HEK293 (cell line): ENCODE data around the gene VASN.

Experiments
- CTCF ChIA-PET: fragments of 350-600 bp; formaldehyde crosslinking; extraction: SDS; loops from one replicate; lab custom pipeline; 2021; ENCODE audit warnings: antibody characterized with exemption; lab: Yijun Ruan, JAX
- POLR2A ChIA-PET: fragments of 300-600 bp; formaldehyde crosslinking; extraction: SDS; loops from one replicate; lab custom pipeline; 2020; ENCODE audit warnings: antibody characterized with exemption, inconsistent platforms; lab: Yijun Ruan, JAX
- H3K27ac ChIP-seq: fragments of 200-500 bp; sonication (Bioruptor generic); 2 replicates; pipeline ENCODE4 v1.5.1; 2014; ENCODE audit warnings: low read depth, low read length, control low read depth, inconsistent platforms; ENCODE audit errors: extremely low read depth
- H3K36me3 ChIP-seq, 2 experiments: fragments of 200-500 bp in 1 of 2; sonication (Bioruptor generic) in 1 of 2; 1 replicate in 1 of 2; 2 replicates in 1 of 2; pipeline ENCODE4 v1.5.1; 2014 to 2017; ENCODE audit warnings: inconsistent platforms in 2 of 2, low read length in 2 of 2; ENCODE audit not compliant: control insufficient read depth in 2 of 2, insufficient read depth in 1 of 2
- H3K4me1 ChIP-seq: fragments of 200-500 bp; sonication (Bioruptor generic); 2 replicates; pipeline ENCODE4 v1.5.1; 2014; ENCODE audit warnings: mild to moderate bottlenecking, low read length, inconsistent platforms; ENCODE audit not compliant: control insufficient read depth, insufficient read depth
- H3K4me3 ChIP-seq: 2 replicates; pipeline ENCODE4 v1.5.1; 2011; ENCODE audit warnings: low read depth, mild to moderate bottlenecking, control low read depth, low read length, moderate library complexity
- H3K9me3 ChIP-seq: fragments of 200-500 bp; sonication (Bioruptor generic); 2 replicates; pipeline ENCODE4 v1.5.1; 2014; ENCODE audit warnings: low read depth, low read length, inconsistent platforms; ENCODE audit not compliant: control insufficient read depth, insufficient read depth
- GLIS1 ChIP-seq: fragments of 450-650 bp; formaldehyde crosslinking; IDR thresholded peaks from 2 replicates; pipeline ENCODE4 v1.5.1; 2016; ENCODE audit warnings: missing biosample characterization, missing genetic modification characterization
- GLIS2 ChIP-seq: fragments of 450-650 bp; formaldehyde crosslinking; IDR thresholded peaks from 2 replicates; pipeline ENCODE4 v1.5.1; 2016; ENCODE audit warnings: missing biosample characterization, missing genetic modification characterization
- KLF16 ChIP-seq: fragments of 450-650 bp; formaldehyde crosslinking; IDR thresholded peaks from 2 replicates; pipeline ENCODE4 v1.5.1; 2017; ENCODE audit warnings: missing biosample characterization, missing genetic modification characterization
- RBAK ChIP-seq: fragments of 450-650 bp; formaldehyde crosslinking; IDR thresholded peaks from 2 replicates; pipeline ENCODE4 v1.5.1; 2016; ENCODE audit warnings: missing biosample characterization, missing genetic modification characterization
- SCRT2 ChIP-seq: fragments of 450-650 bp; formaldehyde crosslinking; IDR thresholded peaks from 2 replicates; pipeline ENCODE4 v1.5.1; 2016; ENCODE audit warnings: missing biosample characterization, missing genetic modification characterization
- SETDB1 ChIP-seq: IDR thresholded peaks from one replicate; pipeline ENCODE4 v1.6.1; 2017; ENCODE audit warnings: mild to moderate bottlenecking, low read length, moderate library complexity, mixed read lengths; ENCODE audit not compliant: insufficient read length
- ZBTB17 ChIP-seq: fragments of 450-650 bp; formaldehyde crosslinking; IDR thresholded peaks from 2 replicates; pipeline ENCODE4 v1.5.1; 2016; ENCODE audit warnings: missing biosample characterization, missing genetic modification characterization
- ZFHX2 ChIP-seq: fragments of 450-650 bp; formaldehyde crosslinking; conservative IDR thresholded peaks from 2 replicates; pipeline ENCODE4 v1.5.1; 2016; ENCODE audit warnings: missing biosample characterization, missing genetic modification characterization
- ZNF114 ChIP-seq: fragments of 450-650 bp; formaldehyde crosslinking; IDR thresholded peaks from 2 replicates; pipeline ENCODE4 v1.5.0; 2017; ENCODE audit warnings: missing biosample characterization, missing genetic modification characterization
- ZNF133 ChIP-seq: fragments of 450-650 bp; formaldehyde crosslinking; IDR thresholded peaks from 2 replicates; pipeline ENCODE4 v1.5.1; 2016; ENCODE audit warnings: missing biosample characterization, missing genetic modification characterization
- ZNF16 ChIP-seq: fragments of 450-650 bp; formaldehyde crosslinking; IDR thresholded peaks from 2 replicates; pipeline ENCODE4 v1.5.1; 2016; ENCODE audit warnings: low read depth, missing biosample characterization, missing genetic modification characterization
- ZNF174 ChIP-seq: fragments of 450-650 bp; formaldehyde crosslinking; IDR thresholded peaks from 2 replicates; pipeline ENCODE4 v1.5.0; 2017; ENCODE audit warnings: missing biosample characterization, mild to moderate bottlenecking, missing genetic modification characterization
- ZNF335 ChIP-seq: fragments of 450-650 bp; formaldehyde crosslinking; conservative IDR thresholded peaks from 2 replicates; pipeline ENCODE4 v1.5.1; 2016; ENCODE audit warnings: missing biosample characterization, missing genetic modification characterization
- ZNF416 ChIP-seq: fragments of 450-650 bp; formaldehyde crosslinking; IDR thresholded peaks from 2 replicates; pipeline ENCODE4 v1.5.1; 2016; ENCODE audit warnings: missing biosample characterization, missing genetic modification characterization
- ZNF501 ChIP-seq: fragments of 450-650 bp; formaldehyde crosslinking; IDR thresholded peaks from 2 replicates; pipeline ENCODE4 v1.5.1; 2016; ENCODE audit warnings: missing biosample characterization, missing genetic modification characterization
- ZNF549 ChIP-seq: fragments of 450-650 bp; IDR thresholded peaks from 2 replicates; pipeline ENCODE4 v1.5.1; 2018; ENCODE audit warnings: missing biosample characterization, missing genetic modification characterization, mild to moderate bottlenecking, inconsistent platforms, moderate library complexity
- ZNF561 ChIP-seq: fragments of 450-650 bp; IDR thresholded peaks from 2 replicates; pipeline ENCODE4 v1.5.1; 2018; ENCODE audit warnings: missing biosample characterization, missing genetic modification characterization, borderline replicate concordance
- ZNF621 ChIP-seq: fragments of 450-650 bp; formaldehyde crosslinking; IDR thresholded peaks from 2 replicates; pipeline ENCODE4 v1.5.1; 2017; ENCODE audit warnings: missing biosample characterization, missing genetic modification characterization
- ZNF624 ChIP-seq: fragments of 450-650 bp; formaldehyde crosslinking; IDR thresholded peaks from 2 replicates; pipeline ENCODE4 v1.5.1; 2017; ENCODE audit warnings: missing biosample characterization, missing genetic modification characterization
- ZNF670 ChIP-seq: fragments of 450-650 bp; formaldehyde crosslinking; IDR thresholded peaks from 2 replicates; pipeline ENCODE4 v1.5.1; 2016; ENCODE audit warnings: missing biosample characterization, missing genetic modification characterization, low read depth
- ZNF707 ChIP-seq: fragments of 450-650 bp; formaldehyde crosslinking; IDR thresholded peaks from 2 replicates; pipeline ENCODE4 v1.5.1; 2016; ENCODE audit warnings: missing biosample characterization, missing genetic modification characterization
- ZNF791 ChIP-seq: fragments of 450-650 bp; formaldehyde crosslinking; IDR thresholded peaks from 2 replicates; pipeline ENCODE4 v1.5.1; 2016; ENCODE audit warnings: missing biosample characterization, missing genetic modification characterization
- TF ChIP-seq, protein P1 (sequence below): fragments of 450-650 bp; formaldehyde crosslinking; IDR thresholded peaks from 2 replicates; pipeline ENCODE4 v1.5.1; 2016; ENCODE audit warnings: missing biosample characterization, missing genetic modification characterization
- TF ChIP-seq, protein P2 (sequence below): fragments of 450-650 bp; formaldehyde crosslinking; IDR thresholded peaks from 2 replicates; pipeline ENCODE4 v1.5.1; 2017; ENCODE audit warnings: missing biosample characterization, missing genetic modification characterization
- TF ChIP-seq, protein P3 (sequence below): fragments of 450-650 bp; formaldehyde crosslinking; IDR thresholded peaks from 2 replicates; pipeline ENCODE4 v1.5.1; 2016; ENCODE audit warnings: missing biosample characterization, missing genetic modification characterization
- TF ChIP-seq, protein P4 (sequence below): fragments of 450-650 bp; formaldehyde crosslinking; IDR thresholded peaks from 2 replicates; pipeline ENCODE4 v1.5.1; 2016; ENCODE audit warnings: missing biosample characterization, missing genetic modification characterization

Gene VASN

DNA sequence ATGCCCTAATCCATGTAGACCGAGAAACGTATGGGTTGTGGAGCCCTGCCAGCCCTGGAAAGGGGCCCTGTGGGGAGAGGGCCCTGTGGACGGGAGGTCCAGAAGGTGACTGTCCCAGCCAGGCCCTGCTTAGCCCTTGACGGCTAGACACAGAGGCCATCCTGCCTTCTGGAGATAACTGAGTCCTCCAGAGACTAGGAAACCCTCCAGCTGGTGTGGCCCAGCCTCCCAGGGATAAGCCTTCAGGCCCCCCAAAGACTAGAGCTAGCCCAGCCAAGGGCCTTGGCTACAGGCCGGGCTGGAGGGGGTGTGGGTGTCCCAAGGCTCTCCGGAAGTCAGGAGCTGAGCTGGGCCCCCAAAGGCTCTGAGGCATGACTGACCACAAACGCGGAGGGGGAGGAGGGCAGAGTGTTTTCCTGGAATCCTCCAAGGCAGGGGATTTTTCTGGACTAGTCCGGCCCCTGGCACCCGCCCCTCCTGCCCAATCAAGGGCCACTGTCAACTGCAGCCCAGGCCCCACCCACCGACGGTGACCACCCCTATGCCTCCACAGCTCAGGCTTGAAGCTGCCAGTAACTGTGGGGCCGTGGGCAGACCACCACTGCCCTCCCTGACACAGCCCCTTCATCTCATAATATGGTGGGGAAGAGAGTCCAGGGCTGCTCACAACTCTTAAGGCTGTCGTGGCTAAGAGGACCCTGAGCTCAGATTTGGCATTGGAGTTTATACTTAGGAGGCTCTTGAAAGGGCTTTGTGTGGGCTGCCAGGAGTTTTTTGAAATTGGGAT, 885 bp upstream of the VASN start:
- Histone ChIP-seq H3K27ac (no peak overlapping the region), H3K36me3 (no peaks in the 10 kb centered on the region; a peak in 1 of 3 replicates), H3K4me1 (peaks cover 21% of the 10 kb centered on the region), H3K9me3 (no peaks in the 10 kb centered on the region), H3K4me3 (no peak overlapping the region)
- CTCF ChIA-PET = interaction anchor here (0.7 to 3.3 kb wide), 6 partner anchors 11 to 63 kb away, joined by 3 to 32 read pairs (median 6); no protein-coding TSS in a partner anchor
- peak; percentile 52; the same call in 1 of the 2 replicates for TF ChIP-seq GLIS1
- TF ChIP-seq ZNF621 = no peak
- POLR2A ChIA-PET = no interaction called here

DNA sequence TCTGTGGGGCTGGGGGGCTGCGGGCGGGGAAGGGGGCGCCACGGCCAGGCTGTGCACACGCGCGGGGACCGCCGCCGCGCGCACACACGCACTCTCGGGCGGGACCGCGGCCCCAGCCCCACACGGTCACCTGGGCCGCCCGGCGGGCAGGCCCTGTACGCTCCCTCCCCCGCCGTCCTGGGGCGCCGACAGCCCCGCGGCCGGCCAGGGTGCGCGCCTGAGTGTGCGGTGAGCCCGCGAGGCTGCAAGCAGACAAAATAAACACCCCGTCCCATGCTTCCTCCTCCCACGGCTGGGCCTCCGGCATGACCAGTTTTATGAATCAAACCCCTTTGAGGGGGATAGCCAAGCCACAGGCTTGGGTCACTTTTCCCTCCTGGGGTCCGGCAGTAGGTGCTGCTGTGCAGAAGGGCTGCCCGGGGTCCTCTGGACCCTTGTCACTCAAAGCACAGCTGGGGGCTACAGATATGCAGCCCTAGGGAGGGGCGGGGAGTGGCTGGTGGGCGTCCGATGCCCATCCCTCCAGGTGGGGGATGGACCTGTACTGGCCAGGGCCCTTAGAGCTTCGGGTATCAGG, 441 bp downstream of the VASN start:
- no peak overlapping the region; the same call in 1 of the 2 replicates for H3K27ac ChIP-seq
- TF ChIP-seq GLIS2 (tag by site-specific recombination) (peak; percentile 9; the same call in 1 of the 2 replicates), SETDB1 (no peak), ZNF133 (tag by site-specific recombination) (no peak), ZNF114 (tag by site-specific recombination) (no peak), ZNF791 (no peak), ZNF707 (tag by site-specific recombination) (no peak), ZNF174 (no peak), ZNF670 (tag by site-specific recombination) (no peak), SCRT2 (tag by site-specific recombination) (no peak), ZNF501 (tag by site-specific recombination) (no peak), ZFHX2 (peak; percentile 79), ZNF561 (tag by site-specific recombination) (no peak), KLF16 (no peak), ZNF335 (tag by site-specific recombination) (peak; percentile 71), ZBTB17 (tag by site-specific recombination) (no peak), ZNF624 (tag by site-specific recombination) (no peak), ZNF16 (no peak), ZNF549 (tag by site-specific recombination) (no peak), RBAK (tag by site-specific recombination) (no peak), ZNF416 (no peak)
- TF ChIP-seq, protein P1, sequence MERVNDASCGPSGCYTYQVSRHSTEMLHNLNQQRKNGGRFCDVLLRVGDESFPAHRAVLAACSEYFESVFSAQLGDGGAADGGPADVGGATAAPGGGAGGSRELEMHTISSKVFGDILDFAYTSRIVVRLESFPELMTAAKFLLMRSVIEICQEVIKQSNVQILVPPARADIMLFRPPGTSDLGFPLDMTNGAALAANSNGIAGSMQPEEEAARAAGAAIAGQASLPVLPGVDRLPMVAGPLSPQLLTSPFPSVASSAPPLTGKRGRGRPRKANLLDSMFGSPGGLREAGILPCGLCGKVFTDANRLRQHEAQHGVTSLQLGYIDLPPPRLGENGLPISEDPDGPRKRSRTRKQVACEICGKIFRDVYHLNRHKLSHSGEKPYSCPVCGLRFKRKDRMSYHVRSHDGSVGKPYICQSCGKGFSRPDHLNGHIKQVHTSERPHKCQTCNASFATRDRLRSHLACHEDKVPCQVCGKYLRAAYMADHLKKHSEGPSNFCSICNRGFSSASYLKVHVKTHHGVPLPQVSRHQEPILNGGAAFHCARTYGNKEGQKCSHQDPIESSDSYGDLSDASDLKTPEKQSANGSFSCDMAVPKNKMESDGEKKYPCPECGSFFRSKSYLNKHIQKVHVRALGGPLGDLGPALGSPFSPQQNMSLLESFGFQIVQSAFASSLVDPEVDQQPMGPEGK = peak; percentile 10; the same call in 1 of the 2 replicates
- TF ChIP-seq, protein P2, sequence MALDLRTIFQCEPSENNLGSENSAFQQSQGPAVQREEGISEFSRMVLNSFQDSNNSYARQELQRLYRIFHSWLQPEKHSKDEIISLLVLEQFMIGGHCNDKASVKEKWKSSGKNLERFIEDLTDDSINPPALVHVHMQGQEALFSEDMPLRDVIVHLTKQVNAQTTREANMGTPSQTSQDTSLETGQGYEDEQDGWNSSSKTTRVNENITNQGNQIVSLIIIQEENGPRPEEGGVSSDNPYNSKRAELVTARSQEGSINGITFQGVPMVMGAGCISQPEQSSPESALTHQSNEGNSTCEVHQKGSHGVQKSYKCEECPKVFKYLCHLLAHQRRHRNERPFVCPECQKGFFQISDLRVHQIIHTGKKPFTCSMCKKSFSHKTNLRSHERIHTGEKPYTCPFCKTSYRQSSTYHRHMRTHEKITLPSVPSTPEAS (tag by site-specific recombination) = no peak
- TF ChIP-seq, protein P3, sequence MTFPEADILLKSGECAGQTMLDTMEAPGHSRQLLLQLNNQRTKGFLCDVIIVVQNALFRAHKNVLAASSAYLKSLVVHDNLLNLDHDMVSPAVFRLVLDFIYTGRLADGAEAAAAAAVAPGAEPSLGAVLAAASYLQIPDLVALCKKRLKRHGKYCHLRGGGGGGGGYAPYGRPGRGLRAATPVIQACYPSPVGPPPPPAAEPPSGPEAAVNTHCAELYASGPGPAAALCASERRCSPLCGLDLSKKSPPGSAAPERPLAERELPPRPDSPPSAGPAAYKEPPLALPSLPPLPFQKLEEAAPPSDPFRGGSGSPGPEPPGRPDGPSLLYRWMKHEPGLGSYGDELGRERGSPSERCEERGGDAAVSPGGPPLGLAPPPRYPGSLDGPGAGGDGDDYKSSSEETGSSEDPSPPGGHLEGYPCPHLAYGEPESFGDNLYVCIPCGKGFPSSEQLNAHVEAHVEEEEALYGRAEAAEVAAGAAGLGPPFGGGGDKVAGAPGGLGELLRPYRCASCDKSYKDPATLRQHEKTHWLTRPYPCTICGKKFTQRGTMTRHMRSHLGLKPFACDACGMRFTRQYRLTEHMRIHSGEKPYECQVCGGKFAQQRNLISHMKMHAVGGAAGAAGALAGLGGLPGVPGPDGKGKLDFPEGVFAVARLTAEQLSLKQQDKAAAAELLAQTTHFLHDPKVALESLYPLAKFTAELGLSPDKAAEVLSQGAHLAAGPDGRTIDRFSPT (tag by site-specific recombination) = no peak
- TF ChIP-seq, protein P4, sequence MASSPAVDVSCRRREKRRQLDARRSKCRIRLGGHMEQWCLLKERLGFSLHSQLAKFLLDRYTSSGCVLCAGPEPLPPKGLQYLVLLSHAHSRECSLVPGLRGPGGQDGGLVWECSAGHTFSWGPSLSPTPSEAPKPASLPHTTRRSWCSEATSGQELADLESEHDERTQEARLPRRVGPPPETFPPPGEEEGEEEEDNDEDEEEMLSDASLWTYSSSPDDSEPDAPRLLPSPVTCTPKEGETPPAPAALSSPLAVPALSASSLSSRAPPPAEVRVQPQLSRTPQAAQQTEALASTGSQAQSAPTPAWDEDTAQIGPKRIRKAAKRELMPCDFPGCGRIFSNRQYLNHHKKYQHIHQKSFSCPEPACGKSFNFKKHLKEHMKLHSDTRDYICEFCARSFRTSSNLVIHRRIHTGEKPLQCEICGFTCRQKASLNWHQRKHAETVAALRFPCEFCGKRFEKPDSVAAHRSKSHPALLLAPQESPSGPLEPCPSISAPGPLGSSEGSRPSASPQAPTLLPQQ (tag by site-specific recombination) = no peak

More for the DNA sequence above, 441 bp downstream of the VASN start:
- POLR2A ChIA-PET = interaction anchor here (0.5 kb wide), 1 partner anchor 705 kb away, joined by 4 read pairs; no protein-coding TSS in a partner anchor
- CTCF ChIA-PET = no interaction called here
- Histone ChIP-seq H3K4me1 (peaks cover 21% of the 10 kb centered on the region), H3K9me3 (no peaks in the 10 kb centered on the region), H3K36me3 (no peaks in the 10 kb centered on the region; a peak in 1 of 3 replicates), H3K4me3 (peak overlapping the region; percentile 45)
